D341Med (cell line): ENCODE results near the gene RNF14.
"Not testable (repeated sequence)": the region's sequence is repeated elsewhere in the genome, so short reads cannot be mapped to it uniquely, and the experiment has no call there.

ENCODE experiments used
- DNase-seq: peaks from one replicate; pipeline ENCODE4 v3.0.0; 2012; ENCODE audit warnings: low spot score

The RNF14 gene

GRCh38 chr5:141968914-141969608 lies at the start of gene RNF14:
Gene RNF14, plus strand, starts transcription at chr5:141969105. Its CDS starts 4,484 bp downstream, at chr5:141973589.
- peak; percentile 96 for DNase-seq

GRCh38 chr5:141919218-141920119 lies 49.4 kb upstream of the RNF14 start:
- no peak for DNase-seq

GRCh38 chr5:141920771-141921170 lies 48.1 kb upstream of the RNF14 start:
- DNase-seq: no peak

- DNase-seq: not testable (repeated sequence)
Observed at GRCh38 chr5:141922827-141923447, 46.0 kb upstream of the RNF14 start.

GRCh38 chr5:141923448-141924313 lies 45.2 kb upstream of the RNF14 start, which contains the start of gene DELE1:
Gene DELE1, plus strand, starts transcription at chr5:141923871. Its CDS starts 71 bp downstream, at chr5:141923942.
- peak; percentile 83 for DNase-seq

DNA sequence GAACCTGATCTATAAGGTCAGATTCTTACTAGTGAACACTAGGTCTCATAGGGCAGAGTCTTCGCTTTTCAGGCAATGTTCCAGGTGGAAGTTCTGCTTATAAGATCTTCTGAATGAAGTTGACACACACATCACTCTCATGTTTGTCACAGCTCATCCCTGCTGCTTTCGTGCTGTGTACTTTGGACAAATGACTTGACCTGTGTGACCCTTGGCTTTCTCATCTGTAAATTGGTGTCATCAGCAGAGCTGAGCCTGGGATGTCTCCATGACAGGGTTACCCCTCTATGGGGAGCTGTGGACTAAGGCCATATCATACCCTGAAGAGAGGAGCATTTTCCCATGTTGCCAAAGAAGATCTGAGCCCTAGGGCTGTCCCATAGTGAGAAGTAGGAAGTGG lies 42.5 kb upstream of the RNF14 start:
- DNase-seq: no peak

DNA sequence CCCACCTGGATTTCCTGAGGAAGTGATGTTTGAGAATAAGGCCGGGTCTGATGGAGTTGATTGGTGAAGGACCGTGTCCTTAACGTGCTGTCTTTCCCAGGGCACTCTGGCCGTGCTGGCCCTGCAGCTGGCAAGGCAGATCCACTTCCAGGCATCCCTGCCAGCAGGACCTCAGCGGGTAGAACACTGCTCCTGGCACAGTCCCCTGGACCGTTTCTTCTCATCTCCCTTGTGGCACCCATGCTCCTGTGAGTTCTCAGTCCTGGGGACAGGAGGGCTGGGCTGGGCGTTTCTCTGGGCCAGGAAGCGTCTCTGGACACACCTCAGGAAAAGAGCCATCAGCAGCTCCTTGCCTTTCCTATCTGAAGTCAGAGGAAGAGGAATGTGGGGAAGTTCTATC lies 40.9 kb upstream of the RNF14 start:
- DNase-seq: no peak

- no peak for DNase-seq
Observed at GRCh38 chr5:141929398-141930058, 39.4 kb upstream of the RNF14 start.

GRCh38 chr5:141931694-141932093 lies 37.2 kb upstream of the RNF14 start:
- DNase-seq: no peak

- no peak for DNase-seq
Observed at GRCh38 chr5:141933151-141933550, 35.8 kb upstream of the RNF14 start.

- no peak for DNase-seq
Observed at GRCh38 chr5:141934099-141934844, 34.6 kb upstream of the RNF14 start.

DNA sequence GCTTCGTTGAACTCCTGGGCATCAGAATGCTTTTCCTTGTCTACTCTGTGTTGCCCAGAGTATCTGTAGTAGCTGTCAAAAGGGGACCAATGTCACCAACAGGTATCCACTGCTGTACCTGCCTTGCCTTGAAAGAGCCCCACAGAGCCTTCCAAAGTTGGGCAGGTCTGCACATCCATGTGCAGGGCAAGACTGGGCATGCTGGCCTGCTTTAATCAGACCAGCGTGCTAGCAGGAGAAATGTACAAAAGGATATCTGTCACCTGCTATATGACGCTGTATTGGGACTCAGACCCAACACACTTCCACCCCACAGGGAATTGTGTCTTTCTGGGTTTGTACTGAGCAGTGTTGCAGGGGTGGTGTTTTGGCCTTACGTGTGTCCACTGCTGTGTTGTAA lies 33.4 kb upstream of the RNF14 start:
- DNase-seq: no peak

GRCh38 chr5:141940695-141941271 lies 28.1 kb upstream of the RNF14 start:
- DNase-seq: no peak

DNA sequence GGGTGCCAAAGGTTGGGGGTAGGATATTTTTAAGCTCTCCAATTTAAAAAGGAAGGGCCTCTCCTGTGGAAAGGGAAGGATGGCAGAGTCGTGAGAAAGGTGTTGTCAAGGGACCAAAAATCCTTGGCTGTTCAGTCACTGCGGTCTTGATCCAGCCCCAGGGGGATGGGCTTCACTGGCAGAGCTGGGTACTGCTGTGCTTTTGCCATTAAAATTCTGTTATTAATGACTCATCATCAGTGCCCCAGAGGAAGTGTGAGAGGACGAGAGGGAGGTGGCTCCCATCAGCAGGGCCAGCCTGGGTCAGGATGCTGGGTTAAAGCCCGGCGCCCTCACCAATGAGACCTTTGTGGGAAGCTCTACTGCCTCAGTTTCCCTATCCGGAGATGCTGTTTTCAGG lies 27.6 kb upstream of the RNF14 start:
- no peak for DNase-seq

GRCh38 chr5:141941779-141942178 lies 27.1 kb upstream of the RNF14 start:
- DNase-seq: no peak

DNA sequence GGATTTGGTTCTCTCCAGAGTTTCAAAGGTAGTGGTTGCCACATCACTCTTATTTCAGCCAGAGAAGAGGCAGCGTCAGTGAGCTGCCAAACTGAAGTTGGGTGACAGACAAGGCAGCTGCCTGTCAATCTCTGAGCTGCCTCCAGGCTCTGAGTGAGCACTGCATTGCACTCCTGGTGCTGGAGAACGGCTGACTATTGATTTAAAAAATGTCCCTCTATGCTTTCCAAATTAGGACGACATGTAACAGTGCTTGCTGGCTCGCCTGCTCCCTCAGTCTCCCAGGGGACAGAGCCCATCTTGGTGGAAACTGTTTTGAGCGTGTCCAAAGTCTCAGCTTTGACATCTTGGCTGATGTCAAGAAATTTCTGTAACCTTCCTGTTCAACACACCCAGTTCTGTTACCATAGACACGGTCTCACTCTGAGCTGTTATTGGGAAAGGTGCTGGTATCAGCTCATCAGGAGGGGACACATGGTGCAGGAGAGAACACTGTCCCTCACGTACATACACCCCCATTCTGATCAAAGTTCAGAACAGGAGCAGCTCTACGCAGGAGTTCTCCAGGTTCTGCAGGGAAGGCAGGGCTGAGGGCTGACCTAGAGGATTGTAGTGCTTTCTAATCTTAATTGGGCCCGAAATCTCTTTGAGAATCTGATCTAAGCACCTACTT lies 26.6 kb upstream of the RNF14 start:
- DNase-seq: no peak

GRCh38 chr5:141944076-141944475 lies 24.8 kb upstream of the RNF14 start:
- DNase-seq: no peak

- no peak for DNase-seq
Observed at GRCh38 chr5:141945511-141946051, 23.3 kb upstream of the RNF14 start.

- no peak for DNase-seq
Observed at GRCh38 chr5:141947316-141947715, 21.6 kb upstream of the RNF14 start.
